WTC11 (cell line): Measurements from ENCODE around the gene ATG13. TPM values are rescaled to one million over a fixed set of nuclear protein-coding genes. Genes with fewer than 3 reads are reported as not detected.
"Not testable (repeated sequence)": the region's sequence is repeated elsewhere in the genome, so short reads cannot be mapped to it uniquely, and the experiment has no call there.

Experiments
- ATAC-seq: fragments of 200-7000 bp; cut with Tn5 transposase; 2 replicates; pipeline ENCODE4 v1.10.0; 2021; ENCODE audit warnings: mild to moderate bottlenecking, moderate library complexity
- CTCF ChIA-PET: fragments of 300-600 bp; sonication (Branson Sonifier 250); formaldehyde crosslinking; loops from one replicate; lab custom pipeline; 2021; ENCODE audit warnings: antibody characterized with exemption; lab: Charles Lee
- POLR2A ChIA-PET: fragments of 350-600 bp; sonication (Branson Sonifier 250); formaldehyde crosslinking; loops from one replicate; lab custom pipeline; 2021; ENCODE audit warnings: antibody characterized with exemption; lab: Charles Lee
- DNase-seq: peaks from one replicate; pipeline ENCODE4 v3.0.0; 2021; ENCODE audit warnings: low spot score
- H3K27ac Mint-ChIP-seq: 2 replicates; pipeline ENCODE4 v1.8.0; 2021; ENCODE audit warnings: mixed read lengths
- H3K27me3 Mint-ChIP-seq: 2 replicates; pipeline ENCODE4 v1.8.0; 2021; ENCODE audit warnings: low read depth, mild to moderate bottlenecking, moderate library complexity, mixed read lengths
- H3K36me3 Mint-ChIP-seq: 2 replicates; pipeline ENCODE4 v1.8.0; 2021; ENCODE audit warnings: mixed read lengths
- H3K4me1 Mint-ChIP-seq: 2 replicates; pipeline ENCODE4 v1.8.0; 2022; ENCODE audit warnings: mixed read lengths
- H3K4me3 Mint-ChIP-seq: 2 replicates; pipeline ENCODE4 v1.8.0; 2021; ENCODE audit warnings: mild to moderate bottlenecking, moderate library complexity, mixed read lengths
- H3K9me3 Mint-ChIP-seq: 2 replicates; pipeline ENCODE4 v1.8.0; 2021; ENCODE audit warnings: mixed read lengths
- CDX4 ChIP-seq: fragments of 250-450 bp; sonication (Bioruptor Pico); IDR thresholded peaks from 2 replicates; pipeline ENCODE4 v1.9.0; 2021; ENCODE audit warnings: moderate library complexity, mild to moderate bottlenecking, inconsistent platforms, borderline replicate concordance
- CREB1 ChIP-seq: sonication (generic); formaldehyde crosslinking; IDR thresholded peaks from 2 replicates; pipeline ENCODE4 v1.8.0; 2023; ENCODE audit warnings: mild to moderate bottlenecking, missing genetic modification reagents
- CREM ChIP-seq: sonication (generic); formaldehyde crosslinking; IDR thresholded peaks from 2 replicates; pipeline ENCODE4 v1.8.1; 2022; ENCODE audit warnings: mild to moderate bottlenecking, missing genetic modification reagents, moderate library complexity
- E2F1 ChIP-seq: sonication (generic); formaldehyde crosslinking; IDR thresholded peaks from 2 replicates; pipeline ENCODE4 v1.8.0; 2022; ENCODE audit warnings: mild to moderate bottlenecking, missing genetic modification reagents
- E2F5 ChIP-seq: sonication (generic); formaldehyde crosslinking; IDR thresholded peaks from 2 replicates; pipeline ENCODE4 v1.8.1; 2022; ENCODE audit warnings: mild to moderate bottlenecking, moderate library complexity, missing genetic modification reagents
- EMX1 ChIP-seq: fragments of 250-450 bp; sonication (Bioruptor Pico); IDR thresholded peaks from 2 replicates; pipeline ENCODE4 v1.8.0; 2021; ENCODE audit warnings: mild to moderate bottlenecking
- FOXJ3 ChIP-seq: sonication (generic); formaldehyde crosslinking; IDR thresholded peaks from 2 replicates; pipeline ENCODE4 v1.9.0; 2021; ENCODE audit warnings: missing genetic modification reagents, mild to moderate bottlenecking, borderline replicate concordance
- FOXK1 ChIP-seq: sonication (generic); formaldehyde crosslinking; IDR thresholded peaks from 2 replicates; pipeline ENCODE4 v1.8.0; 2022; ENCODE audit warnings: mild to moderate bottlenecking, moderate library complexity, missing genetic modification reagents
- FOXP4 ChIP-seq: sonication (generic); formaldehyde crosslinking; IDR thresholded peaks from 2 replicates; pipeline ENCODE4 v1.8.0; 2022; ENCODE audit warnings: mild to moderate bottlenecking, missing genetic modification reagents
- JAZF1 ChIP-seq: fragments of 250-450 bp; sonication (Bioruptor Pico); IDR thresholded peaks from 2 replicates; pipeline ENCODE4 v1.9.0; 2021; ENCODE audit warnings: moderate library complexity, mild to moderate bottlenecking, inconsistent platforms
- KAT7 ChIP-seq: sonication (generic); formaldehyde crosslinking; IDR thresholded peaks from 2 replicates; pipeline ENCODE4 v1.8.1; 2023; ENCODE audit warnings: missing genetic modification reagents, mild to moderate bottlenecking, borderline replicate concordance
- MLX ChIP-seq: sonication (generic); formaldehyde crosslinking; IDR thresholded peaks from 2 replicates; pipeline ENCODE4 v1.8.1; 2023; ENCODE audit warnings: mild to moderate bottlenecking, missing genetic modification reagents, moderate library complexity
- NFATC4 ChIP-seq: fragments of 250-450 bp; sonication (Bioruptor Pico); IDR thresholded peaks from 2 replicates; pipeline ENCODE4 v1.9.0; 2021; ENCODE audit warnings: mild to moderate bottlenecking
- NFYB ChIP-seq: sonication (generic); formaldehyde crosslinking; conservative IDR thresholded peaks from 2 replicates; pipeline ENCODE4 v1.8.0; 2022; ENCODE audit warnings: low read depth, missing genetic modification reagents
- RELA ChIP-seq: sonication (generic); formaldehyde crosslinking; IDR thresholded peaks from 2 replicates; pipeline ENCODE4 v1.8.1; 2022; ENCODE audit warnings: missing genetic modification reagents, mild to moderate bottlenecking, borderline replicate concordance
- TCF7 ChIP-seq: sonication (generic); formaldehyde crosslinking; IDR thresholded peaks from 2 replicates; pipeline ENCODE4 v1.8.0; 2022; ENCODE audit warnings: mild to moderate bottlenecking, low read depth, missing genetic modification reagents, moderate library complexity
- ZBTB43 ChIP-seq: sonication (generic); formaldehyde crosslinking; IDR thresholded peaks from 2 replicates; pipeline ENCODE4 v1.8.1; 2023; ENCODE audit warnings: mild to moderate bottlenecking, missing genetic modification reagents
- ZNF219 ChIP-seq: sonication (generic); formaldehyde crosslinking; IDR thresholded peaks from 2 replicates; pipeline ENCODE4 v1.8.0; 2023; ENCODE audit warnings: missing genetic modification reagents, mild to moderate bottlenecking, borderline replicate concordance
- ZNF416 ChIP-seq: fragments of 250-450 bp; sonication (Bioruptor Pico); IDR thresholded peaks from 2 replicates; pipeline ENCODE4 v1.9.0; 2021; ENCODE audit warnings: mild to moderate bottlenecking, inconsistent platforms
- ZNF512 ChIP-seq: sonication (generic); formaldehyde crosslinking; IDR thresholded peaks from 2 replicates; pipeline ENCODE4 v1.8.1; 2022; ENCODE audit warnings: missing genetic modification reagents, borderline replicate concordance
- ZNF671 ChIP-seq: fragments of 250-450 bp; sonication (Bioruptor Pico); IDR thresholded peaks from 2 replicates; pipeline ENCODE4 v1.8.0; 2021; ENCODE audit warnings: mild to moderate bottlenecking
- ZSCAN18 ChIP-seq: fragments of 250-450 bp; sonication (Bioruptor Pico); IDR thresholded peaks from 2 replicates; pipeline ENCODE4 v2.1.2; 2022; ENCODE audit warnings: mild to moderate bottlenecking, moderate library complexity
- total RNA-seq: library from RNA; stranded (reverse); gene quantifications from 3 replicates; pipeline ENCODE4 v1.2.3, GENCODE V29; 2021

Gene ATG13
- total RNA-seq, 1 experiment from 2014 or later = 85.4 TPM

DNA sequence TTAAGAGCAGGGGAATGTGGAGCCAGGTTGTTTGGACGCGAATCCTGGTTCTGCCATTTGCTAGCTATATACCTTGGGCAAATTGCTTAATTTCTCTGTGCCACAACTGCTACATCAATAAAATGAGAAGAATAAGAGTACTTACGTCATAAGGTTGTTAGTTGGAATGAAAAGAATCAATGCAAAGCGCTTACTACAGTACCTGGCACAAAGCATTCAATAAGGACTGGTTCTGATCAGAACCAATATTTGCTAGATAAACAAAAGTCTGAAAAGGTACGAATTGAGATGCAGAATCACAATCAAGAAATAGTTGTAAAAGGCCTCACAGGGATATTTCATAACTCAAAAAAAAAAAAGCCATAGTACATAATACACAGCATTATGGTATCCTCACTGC, 34.8 kb upstream of the ATG13 start (continued):
- TF ChIP-seq FOXP4 (CRISPR knock-in tag) = no peak
- TF ChIP-seq ZSCAN18 (CRISPR knock-in tag) = no peak
- no peak for TF ChIP-seq E2F5 (CRISPR knock-in tag)
- no peak for TF ChIP-seq ZNF671
- TF ChIP-seq RELA (CRISPR knock-in tag) = no peak
- TF ChIP-seq KAT7 (CRISPR knock-in tag) = no peak
- no peak for TF ChIP-seq E2F1 (CRISPR knock-in tag)
- no peak for TF ChIP-seq TCF7
- no peak for TF ChIP-seq NFYB (CRISPR knock-in tag)
- TF ChIP-seq JAZF1 (CRISPR knock-in tag) = no peak
- TF ChIP-seq FOXJ3 (CRISPR knock-in tag) = no peak
- TF ChIP-seq CDX4 = no peak
- no peak for TF ChIP-seq FOXK1 (CRISPR knock-in tag)
- no peak for TF ChIP-seq NFATC4 (CRISPR knock-in tag)
- no peak for TF ChIP-seq CREB1 (CRISPR knock-in tag)
- no peak for TF ChIP-seq MLX (CRISPR knock-in tag)
- TF ChIP-seq EMX1 (CRISPR knock-in tag) = no peak
- TF ChIP-seq, all 79 proteins: peak for 0

GRCh38 chr11:46583513-46583912, 33.8 kb upstream of the ATG13 start:
- CTCF ChIA-PET, H3K27ac Mint-ChIP-seq, H3K4me1 Mint-ChIP-seq, H3K9me3 Mint-ChIP-seq, POLR2A ChIA-PET, DNase-seq, H3K4me3 Mint-ChIP-seq, H3K27me3 Mint-ChIP-seq, ATAC-seq: not testable (repeated sequence)
- H3K36me3 Mint-ChIP-seq = peaks cover 10% of the 10 kb centered on the region

DNA sequence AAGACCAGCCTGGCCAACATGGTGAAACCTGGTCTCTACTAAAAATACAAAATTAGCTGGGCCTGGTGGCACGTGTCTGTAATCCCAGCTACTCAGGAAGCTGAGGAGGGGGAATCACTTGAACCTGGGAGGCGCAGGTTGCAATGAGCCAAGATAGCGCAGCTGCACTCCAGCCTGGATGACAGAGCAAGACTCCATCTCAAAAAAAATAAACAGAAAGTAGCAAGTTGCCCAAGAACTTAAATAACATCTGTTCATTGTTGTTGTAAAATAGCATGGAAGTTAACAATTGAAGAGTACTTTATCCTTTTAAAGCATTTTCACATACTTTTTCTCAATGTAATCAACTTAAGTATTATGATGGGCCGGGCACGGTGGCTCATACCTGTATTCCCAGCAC, 29.2 kb upstream of the ATG13 start:
- Mint-ChIP-seq H3K36me3 (0 out of 2 replicates have a peak, but pooled peaks cover 2% of the 10 kb centered on the region), H3K27me3 (no peaks in the 10 kb centered on the region), H3K4me1 (peaks cover 12% of the 10 kb centered on the region), H3K9me3 (no peaks in the 10 kb centered on the region), H3K4me3 (no peak overlapping the region), H3K27ac (0 out of 2 replicates have a peak overlapping the region, but pooled peaks have one; percentile 33)
- POLR2A ChIA-PET = no interaction called here
- CTCF ChIA-PET = no interaction called here
- DNase-seq = no peak
- ATAC-seq = no peak
- TF ChIP-seq ZNF416 (CRISPR knock-in tag) (no peak), ZNF219 (CRISPR knock-in tag) (no peak), CREM (CRISPR knock-in tag) (no peak), ZBTB43 (no peak), ZNF512 (CRISPR knock-in tag) (no peak)
